H1 (cell line): ENCODE measurements around the gene REG3G. TPM values are rescaled to one million over a fixed set of nuclear protein-coding genes. Genes with fewer than 3 reads are reported as not detected.

Experiments used
- CTCF ChIA-PET: fragments of 300-600 bp; sonication (Branson Sonifier 250); formaldehyde crosslinking; loops from one replicate; lab custom pipeline; 2021; ENCODE audit not compliant: partially characterized antibody; lab: Charles Lee
- POLR2A ChIA-PET: fragments of 300-600 bp; sonication (Branson Sonifier 250); formaldehyde crosslinking; loops from one replicate; lab custom pipeline; 2021; ENCODE audit warnings: inconsistent platforms; ENCODE audit not compliant: partially characterized antibody; lab: Charles Lee
- DNase-seq, 2 experiments: peaks; one replicate each; pipeline versions ENCODE4 v3.0.0 to v3.0.0-alpha.2; 2010 to 2022; ENCODE audit warnings: low spot score in 2 of 2, low read depth in 1 of 2, mixed read lengths in 1 of 2
- FAIRE-seq: peaks from 2 replicates; lab custom pipeline; 2011; peaks lifted over from hg19 to GRCh38; lab: Jason Lieb, UNC
- H2AFZ ChIP-seq: 2 replicates; pipeline ENCODE4 v1.8.1; 2012; ENCODE audit warnings: low read length, inconsistent platforms
- H2AK5ac ChIP-seq: 2 replicates; pipeline ENCODE4 v1.6.1; 2013; ENCODE audit warnings: low read depth, low read length
- H2BK120ac ChIP-seq: replicated peaks from 2 replicates; pipeline ENCODE3; 2013; ENCODE audit warnings: low read depth, low read length, inconsistent platforms
- H2BK12ac ChIP-seq: 2 replicates; pipeline ENCODE4 v1.6.1; 2013; ENCODE audit warnings: low read depth, low read length
- H2BK15ac ChIP-seq: 2 replicates; pipeline ENCODE4 v1.6.1; 2013; ENCODE audit warnings: low read length
- H2BK20ac ChIP-seq: 2 replicates; pipeline ENCODE4 v1.6.1; 2013; ENCODE audit warnings: low read length
- H2BK5ac ChIP-seq: 2 replicates; pipeline ENCODE4 v1.6.1; 2013; ENCODE audit warnings: low read depth, low read length
- H3K14ac ChIP-seq: 2 replicates; pipeline ENCODE4 v1.6.1; 2013; ENCODE audit warnings: inconsistent platforms; ENCODE audit not compliant: insufficient read length
- H3K18ac ChIP-seq: 2 replicates; pipeline ENCODE4 v1.6.1; 2013; ENCODE audit warnings: low read length; ENCODE audit errors: extremely low read depth
- H3K23ac ChIP-seq: 2 replicates; pipeline ENCODE4 v1.6.1; 2013; ENCODE audit warnings: inconsistent platforms; ENCODE audit not compliant: insufficient read length
- H3K23me2 ChIP-seq: 2 replicates; pipeline ENCODE4 v1.6.1; 2013; ENCODE audit warnings: low read depth, low read length
- H3K27ac ChIP-seq: 2 replicates; pipeline ENCODE4 v1.6.1; 2011; ENCODE audit warnings: low read depth, low read length, inconsistent platforms
- H3K27me3 ChIP-seq, 4 experiments: replicated peaks in 1 of 4; 1 replicate in 1 of 4; 2 replicates in 3 of 4; pipeline versions ENCODE4 v1.6.1 to v1.8.1; 2011 to 2013; ENCODE audit warnings: low read length in 3 of 4, mild to moderate bottlenecking in 3 of 4, inconsistent platforms in 2 of 4, mixed read lengths in 2 of 4, moderate library complexity in 1 of 4; ENCODE audit not compliant: control insufficient read depth in 3 of 4, insufficient read depth in 3 of 4; ENCODE audit errors: extremely low read depth in 1 of 4
- H3K36me3 ChIP-seq, 4 experiments: 2 replicates each; pipeline versions ENCODE4 v1.6.1 to v1.8.1; 2011 to 2013; ENCODE audit warnings: mild to moderate bottlenecking in 4 of 4, low read length in 3 of 4, moderate library complexity in 2 of 4, control low read depth in 1 of 4, inconsistent platforms in 1 of 4; ENCODE audit not compliant: insufficient read depth in 4 of 4, control insufficient read depth in 2 of 4
- H3K4ac ChIP-seq: replicated peaks from 2 replicates; pipeline ENCODE3; 2013; ENCODE audit warnings: low read length, low read depth, mixed read lengths, inconsistent platforms; ENCODE audit not compliant: insufficient read length
- H3K4me1 ChIP-seq, 4 experiments: replicated peaks in 1 of 4; 1 replicate in 1 of 4; 2 replicates in 3 of 4; pipeline versions ENCODE4 v1.6.1 to v1.8.1; 2011 to 2013; ENCODE audit warnings: low read length in 3 of 4, inconsistent platforms in 2 of 4, mixed read lengths in 1 of 4; ENCODE audit not compliant: insufficient read depth in 4 of 4, control insufficient read depth in 3 of 4
- H3K4me2 ChIP-seq, 2 experiments: 2 replicates each; pipeline versions ENCODE4 v1.6.1 to v1.8.1; 2011 to 2013; ENCODE audit warnings: low read depth in 2 of 2, low read length in 2 of 2, control low read depth in 1 of 2, inconsistent platforms in 1 of 2, mild to moderate bottlenecking in 1 of 2; ENCODE audit not compliant: insufficient read depth in 1 of 2
- H3K4me3 ChIP-seq, 4 experiments: fragments of 200-600, 300-600 bp in 1 of 4; sonication (generic), shearing (Covaris generic), sonication (Bioruptor Twin) in 1 of 4; 2 replicates each; pipeline versions ENCODE4 v1.5.1 to v1.8.1; 2011 to 2016; ENCODE audit warnings: low read length in 4 of 4, low read depth in 3 of 4, control low read depth in 2 of 4, inconsistent platforms in 2 of 4, mild to moderate bottlenecking in 2 of 4, mixed read lengths in 1 of 4, moderate library complexity in 1 of 4; ENCODE audit not compliant: insufficient read depth in 2 of 4; ENCODE audit errors: extremely low read depth in 1 of 4
- H3K56ac ChIP-seq: replicated peaks from 2 replicates; pipeline ENCODE3; 2013; ENCODE audit warnings: low read depth, mild to moderate bottlenecking, mixed read lengths, low read length, inconsistent platforms; ENCODE audit not compliant: insufficient read length
- H3K79me1 ChIP-seq: 2 replicates; pipeline ENCODE4 v1.6.1; 2013; ENCODE audit warnings: low read depth, low read length, control low read depth
- H3K79me2 ChIP-seq, 2 experiments: 2 replicates each; pipeline versions ENCODE4 v1.6.1 to v1.8.1; 2012 to 2013; ENCODE audit warnings: low read length in 2 of 2, mild to moderate bottlenecking in 2 of 2, inconsistent platforms in 1 of 2; ENCODE audit not compliant: insufficient read depth in 2 of 2, control insufficient read depth in 1 of 2
- H3K9ac ChIP-seq, 4 experiments: replicated peaks in 1 of 4; 1 replicate in 1 of 4; 2 replicates in 3 of 4; pipeline versions ENCODE4 v1.6.1 to v1.8.1; 2011 to 2013; ENCODE audit warnings: low read depth in 3 of 4, low read length in 3 of 4, control low read depth in 2 of 4, mild to moderate bottlenecking in 2 of 4, moderate library complexity in 2 of 4, inconsistent platforms in 1 of 4; ENCODE audit errors: extremely low read depth in 1 of 4
- H3K9me3 ChIP-seq, 2 experiments: 2 replicates each; pipeline versions ENCODE4 v1.6.1 to v1.8.1; 2012 to 2013; ENCODE audit warnings: mild to moderate bottlenecking in 2 of 2, moderate library complexity in 2 of 2, control low read depth in 1 of 2, inconsistent platforms in 1 of 2, low read depth in 1 of 2, low read length in 1 of 2, mixed read lengths in 1 of 2; ENCODE audit not compliant: insufficient read depth in 2 of 2
- H4K20me1 ChIP-seq, 2 experiments: replicated peaks in 1 of 2; 2 replicates each; pipeline versions ENCODE3 to v1.8.1; 2011 to 2013; ENCODE audit warnings: inconsistent platforms in 2 of 2, low read length in 2 of 2, mild to moderate bottlenecking in 1 of 2; ENCODE audit not compliant: insufficient read depth in 2 of 2, control insufficient read depth in 1 of 2
- H4K5ac ChIP-seq: 2 replicates; pipeline ENCODE4 v1.6.1; 2013; ENCODE audit warnings: low read length, low read depth, mixed read lengths, inconsistent platforms; ENCODE audit not compliant: insufficient read length
- H4K8ac ChIP-seq: 2 replicates; pipeline ENCODE4 v1.8.0; 2013; ENCODE audit warnings: mild to moderate bottlenecking, moderate library complexity, low read length, inconsistent platforms; ENCODE audit not compliant: insufficient read depth; ENCODE audit errors: extremely low read depth
- H4K91ac ChIP-seq: replicated peaks from 2 replicates; pipeline ENCODE3; 2013; ENCODE audit warnings: low read length, mixed read lengths, inconsistent platforms; ENCODE audit not compliant: insufficient read length
- ASH2L ChIP-seq: fragments of 200-600, 300-600 bp; sonication (generic); IDR thresholded peaks from one replicate; pipeline ENCODE4 v1.7.1; 2017; ENCODE audit warnings: low read length
- BACH1 ChIP-seq: IDR thresholded peaks from 2 replicates; pipeline ENCODE4 v1.6.1; 2012; ENCODE audit warnings: low read length, improper control_type of control experiment
- BRCA1 ChIP-seq: IDR thresholded peaks from 2 replicates; pipeline ENCODE4 v1.6.1; 2012; ENCODE audit warnings: low read depth, low read length, improper control_type of control experiment
- CEBPB ChIP-seq: IDR thresholded peaks from 2 replicates; pipeline ENCODE4 v1.6.1; 2012; ENCODE audit warnings: low read depth, low read length
- FOSL1 ChIP-seq: IDR thresholded peaks from 2 replicates; pipeline ENCODE4 v1.6.1; 2011; ENCODE audit warnings: mild to moderate bottlenecking, low read depth, low read length, moderate library complexity; ENCODE audit not compliant: insufficient read depth
- JUN ChIP-seq: IDR thresholded peaks from 2 replicates; pipeline ENCODE4 v1.6.1; 2011; ENCODE audit warnings: low read depth, mild to moderate bottlenecking, improper control_type of control experiment, low read length
- JUND ChIP-seq: IDR thresholded peaks from 2 replicates; pipeline ENCODE4 v1.6.1; 2011; ENCODE audit warnings: mild to moderate bottlenecking, improper control_type of control experiment, low read length
- MAFK ChIP-seq: IDR thresholded peaks from 2 replicates; pipeline ENCODE4 v1.6.1; 2012; ENCODE audit warnings: low read depth, mild to moderate bottlenecking, improper control_type of control experiment, low read length
- PHF8 ChIP-seq: fragments of 200-600 bp; sonication (generic); conservative IDR thresholded peaks from 2 replicates; pipeline ENCODE4 v1.7.1; 2012; ENCODE audit warnings: low read depth, mild to moderate bottlenecking, inconsistent platforms, low read length, moderate library complexity
- POLR2AphosphoS5 ChIP-seq: IDR thresholded peaks from 2 replicates; pipeline ENCODE4 v1.6.1; 2011; ENCODE audit warnings: low read depth, low read length
- RBBP5 ChIP-seq: IDR thresholded peaks from 2 replicates; pipeline ENCODE4 v1.7.1; 2012; ENCODE audit warnings: low read depth, mild to moderate bottlenecking, inconsistent platforms, low read length, moderate library complexity, borderline replicate concordance
- SIN3A ChIP-seq, 2 experiments: IDR thresholded peaks in 1 of 2; conservative IDR thresholded peaks in 1 of 2; 2 replicates each; pipeline ENCODE4 v1.6.1; 2011 to 2012; ENCODE audit warnings: low read length in 2 of 2, improper control_type of control experiment in 1 of 2, low read depth in 1 of 2, mild to moderate bottlenecking in 1 of 2
- SP4 ChIP-seq: IDR thresholded peaks from 2 replicates; pipeline ENCODE4 v1.6.1; 2012; ENCODE audit warnings: low read length, inconsistent platforms
- TAF1 ChIP-seq: IDR thresholded peaks from 2 replicates; pipeline ENCODE4 v1.6.1; 2011; ENCODE audit warnings: mild to moderate bottlenecking, low read depth, low read length
- TAF7 ChIP-seq: optimal IDR thresholded peaks from 2 replicates; pipeline ENCODE3; 2011; ENCODE audit warnings: low read depth, mild to moderate bottlenecking, inconsistent platforms, low read length, moderate library complexity, borderline replicate concordance
- WGBS, 2 experiments: shearing (Covaris generic) in 1 of 2; methylation state at CpG; one replicate each; pipeline versions ENCODE4 v1.1.6 to v1.1.7; 2013 to 2015; ENCODE audit warnings: low lambda C conversion rate in 2 of 2, mixed read lengths in 2 of 2, inconsistent platforms in 1 of 2, low coverage in 1 of 2, missing lambda C conversion rate in 1 of 2; ENCODE audit not compliant: insufficient replicate concordance in 2 of 2, insufficient coverage in 1 of 2, insufficient read length in 1 of 2; ENCODE audit errors: extremely low coverage in 1 of 2, missing lambda C conversion rate in 1 of 2; 5-methylcytosine and 5-hydroxymethylcytosine counted together
- polyA plus RNA-seq, 7 experiments: library from polyadenylated mRNA; depleted of rRNA in 3 of 7; stranded (reverse) in 5 of 7; unstranded in 2 of 7; fragments of >200 nt in 5 of 7; fragments of 200-250 nt in 2 of 7; gene quantifications; 1 replicate in 5 of 7; 2 replicates in 1 of 7; 4 replicates in 1 of 7; pipeline versions ENCODE4 v1.2.1 to v1.2.3, GENCODE V29; 2011 to 2013; ENCODE audit warnings: missing spikeins in 2 of 7, mixed read lengths in 2 of 7
- total RNA-seq: library from RNA; stranded (reverse); fragmentation: NEBNext Ultra II Directional; extraction: Animal tissue kit (Norgen Biotek cat#: 25700); gene quantifications from 2 replicates; pipeline ENCODE4 v1.2.1, GENCODE V29; 2021

REG3G gene
- total and polyA plus RNA-seq, 2 of the 8 experiments (the other 6 are each of a cell fraction or from before 2014, with no cell fraction given) = not detected

GRCh38 chr2:79026061-79026460 is 559 bp downstream of the REG3G start:
- Histone ChIP-seq H3K27me3 (no peaks in the 10 kb centered on the region), H3K14ac (no peak overlapping the region), H4K8ac (no peak overlapping the region), H2BK5ac (no peak overlapping the region), H3K9ac (no peak overlapping the region), H3K4ac (no peak overlapping the region), H3K18ac (no peak overlapping the region), H2BK15ac (no peak overlapping the region), H3K9me3 (no peaks in the 10 kb centered on the region)
- CTCF ChIA-PET = no interaction called here
- DNase-seq = no peak
- no peak for TF ChIP-seq JUND
- no peak for TF ChIP-seq POLR2AphosphoS5
- TF ChIP-seq JUN = no peak
- no peak for TF ChIP-seq MAFK
- TF ChIP-seq PHF8 = no peak
- TF ChIP-seq TAF7 = no peak
- no peak for TF ChIP-seq RBBP5
- no peak for TF ChIP-seq SIN3A (conservative IDR thresholded peaks at IDR 0.05 in 1 of 2, IDR thresholded peaks at IDR 0.05 in 1 of 2; ENCODE audit: low read depth in 1 of 2, low read length in 2 of 2)
- TF ChIP-seq BACH1 = no peak
- TF ChIP-seq TAF1 = no peak
- TF ChIP-seq SP4 = no peak
- no peak for TF ChIP-seq ASH2L
- no peak for TF ChIP-seq BRCA1
- no peak for TF ChIP-seq FOSL1
- TF ChIP-seq CEBPB = no peak
- TF ChIP-seq, all 59 proteins: peak for 0
- Histone ChIP-seq H3K4me1 (no peaks in the 10 kb centered on the region), H2AFZ (no peak overlapping the region), H3K27ac (no peak overlapping the region), H4K5ac (no peak overlapping the region), H2BK12ac (no peak overlapping the region), H2BK20ac (no peak overlapping the region), H4K20me1 (no peaks in the 10 kb centered on the region), H2BK120ac (no peak overlapping the region), H3K36me3 (no peaks in the 10 kb centered on the region; a peak in 1 of 8 replicates), H3K79me1 (no peaks in the 10 kb centered on the region), H3K56ac (no peak overlapping the region), H3K23ac (no peak overlapping the region), H2AK5ac (no peak overlapping the region), H3K79me2 (no peaks in the 10 kb centered on the region), H3K23me2 (no peaks in the 10 kb centered on the region), H4K91ac (no peak overlapping the region), H3K4me2 (no peak overlapping the region), H3K4me3 (no peak overlapping the region)
- FAIRE-seq = no peak
- WGBS, 2 experiments = 87% methylated on average over 4 of the region's 4 CpGs; no CpG with 5 or more reads in 1 of the 2 experiments
- POLR2A ChIA-PET = interaction anchor here (0.7 kb wide), 1 partner anchor 375 kb away, joined by 4 read pairs; no protein-coding TSS in a partner anchor
